PC-3 (cell line): ENCODE data around the gene FAM186B. TPM values are rescaled to one million over a fixed set of nuclear protein-coding genes. Genes with fewer than 3 reads are reported as not detected.
A peak's percentile ranks its signal among the peaks of the same experiment; 100 is the strongest.

ENCODE experiments used
- ATAC-seq: fragments of 200-7000 bp; cut with Tn5 transposase; 2 replicates; pipeline ENCODE4 v1.9.1; 2020; ENCODE audit warnings: mild to moderate bottlenecking, moderate library complexity
- BruUV-seq: library from RNA; stranded (reverse); fragments of 400-500 nt; replicated peaks from 2 replicates; lab custom pipeline; 2021; lab: Mats Ljungman, UMichigan
- CTCF ChIA-PET: fragments of 300-600 bp; sonication (Branson Sonifier 250); formaldehyde crosslinking; loops from one replicate; lab custom pipeline; 2022; ENCODE audit warnings: antibody characterized with exemption; lab: Charles Lee
- POLR2A ChIA-PET: fragments of 300-600 bp; sonication (Branson Sonifier 250); formaldehyde crosslinking; loops from one replicate; lab custom pipeline; 2022; ENCODE audit warnings: antibody characterized with exemption; ENCODE audit not compliant: unreplicated experiment; lab: Charles Lee
- DNase-seq: peaks from one replicate; pipeline ENCODE4 v3.0.0-alpha.2; 2015
- H2AFZ ChIP-seq: fragments of 300-600 bp; sonication (generic); 2 replicates; pipeline ENCODE4 v1.6.0; 2016; ENCODE audit warnings: antibody characterized with exemption, low read length
- H3F3A ChIP-seq: fragments of 300-600 bp; sonication (generic); one replicate; pipeline ENCODE4 v1.6.0; 2017; ENCODE audit warnings: antibody characterized with exemption, low read length, control low read depth, mild to moderate bottlenecking; ENCODE audit not compliant: unreplicated experiment
- H3K27ac ChIP-seq: fragments of 300-600 bp; sonication (generic); 2 replicates; pipeline ENCODE4 v1.5.1; 2016; ENCODE audit warnings: mild to moderate bottlenecking, low read length
- H3K27me3 ChIP-seq: fragments of 300-600 bp; sonication (generic); 2 replicates; pipeline ENCODE4 v1.6.1; 2016; ENCODE audit warnings: low read length, mixed read lengths
- H3K36me3 ChIP-seq: fragments of 300-600 bp; sonication (generic); 2 replicates; pipeline ENCODE4 v1.6.1; 2016; ENCODE audit warnings: low read depth, mixed run types, low read length, mixed read lengths
- H3K4me1 ChIP-seq: fragments of 300-600 bp; sonication (generic); 2 replicates; pipeline ENCODE4 v1.5.1; 2016; ENCODE audit warnings: low read length; ENCODE audit not compliant: insufficient read depth
- H3K4me2 ChIP-seq: fragments of 300-600 bp; sonication (generic); 2 replicates; pipeline ENCODE4 v1.6.0; 2016; ENCODE audit warnings: low read length
- H3K4me3 ChIP-seq: fragments of 300-600 bp; sonication (generic); 2 replicates; pipeline ENCODE4 v1.5.1; 2016; ENCODE audit warnings: mild to moderate bottlenecking, low read length, mixed read lengths
- H3K79me2 ChIP-seq: fragments of 300-600 bp; sonication (generic); 2 replicates; pipeline ENCODE4 v1.6.1; 2017; ENCODE audit warnings: low read length, mixed read lengths
- H3K9ac ChIP-seq: fragments of 300-600 bp; sonication (generic); 2 replicates; pipeline ENCODE4 v1.6.0; 2016; ENCODE audit warnings: mild to moderate bottlenecking, low read length
- H3K9me2 ChIP-seq: fragments of 300-600 bp; sonication (generic); replicated peaks from 2 replicates; pipeline ENCODE4 v1.6.1; 2016; ENCODE audit warnings: mixed run types, low read length, mixed read lengths
- H3K9me3 ChIP-seq: fragments of 300-600 bp; sonication (generic); 2 replicates; pipeline ENCODE4 v1.6.1; 2016; ENCODE audit warnings: low read length, mixed read lengths
- H4K20me1 ChIP-seq: fragments of 300-600 bp; sonication (generic); 2 replicates; pipeline ENCODE4 v1.6.1; 2016; ENCODE audit warnings: low read length, mixed read lengths
- EZH2 ChIP-seq: fragments of 300-600 bp; sonication (generic); IDR thresholded peaks from one replicate; pipeline ENCODE4 v1.6.1; 2017; ENCODE audit warnings: antibody characterized with exemption, mild to moderate bottlenecking, low read length; ENCODE audit not compliant: unreplicated experiment
- EZH2phosphoT487 ChIP-seq: fragments of 300-600 bp; sonication (generic); IDR thresholded peaks from 2 replicates; pipeline ENCODE4 v1.6.1; 2018; ENCODE audit warnings: mild to moderate bottlenecking, antibody characterized with exemption, low read length, borderline replicate concordance
- intact Hi-C: fragments of 100-400 bp; cut with micrococcal nuclease; formaldehyde crosslinking; loops from 2 replicates; pipeline ENCODE4 v1.9.0; 2023
- total RNA-seq: library from RNA; depleted of rRNA; stranded (reverse); fragments of >200 nt; gene quantifications from 2 replicates; pipeline ENCODE4 v1.2.3, GENCODE V29; 2014
- TF ChIP-seq, protein P1 (sequence below): fragments of 300-600 bp; sonication (generic); conservative IDR thresholded peaks from 2 replicates; pipeline ENCODE4 v1.5.1; 2017; ENCODE audit warnings: antibody characterized with exemption, low read depth, mild to moderate bottlenecking, low read length

Gene FAM186B
- total RNA-seq, 1 experiment from 2014 or later = 0.80 TPM

DNA sequence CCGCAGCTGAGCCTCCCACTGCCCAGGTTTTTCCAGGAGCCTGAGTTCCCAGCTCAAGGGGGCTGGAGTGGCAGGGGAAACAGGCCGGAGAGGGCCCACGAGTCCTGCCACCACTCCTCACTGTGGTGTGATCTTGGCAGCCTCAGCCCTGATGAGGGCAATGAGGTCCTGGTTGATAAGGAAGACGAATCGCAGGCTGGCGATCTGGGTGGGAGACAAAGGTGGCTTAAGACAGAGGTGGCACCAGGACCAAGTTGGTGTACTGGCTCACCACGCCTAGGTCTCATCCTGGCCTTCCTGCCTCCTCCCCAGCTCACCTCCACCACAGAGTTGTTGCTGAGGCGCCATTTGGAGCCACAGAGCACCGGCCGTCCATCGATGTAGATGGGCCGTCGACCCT lies 46.9 kb downstream of the FAM186B start:
- no peak for ATAC-seq
- Histone ChIP-seq H3K79me2 (no peaks in the 10 kb centered on the region), H4K20me1 (no peaks in the 10 kb centered on the region), H3K9ac (no peak overlapping the region), H3K9me2 (no peaks in the 10 kb centered on the region), H2AFZ (no peak overlapping the region), H3F3A (no peaks in the 10 kb centered on the region), H3K36me3 (peaks cover 16% of the 10 kb centered on the region), H3K4me1 (no peaks in the 10 kb centered on the region), H3K27me3 (no peaks in the 10 kb centered on the region), H3K27ac (no peak overlapping the region), H3K4me2 (no peak overlapping the region), H3K4me3 (no peak overlapping the region), H3K9me3 (no peaks in the 10 kb centered on the region)
- TF ChIP-seq EZH2phosphoT487 = no peak
- TF ChIP-seq EZH2 = no peak
- TF ChIP-seq, protein P1, sequence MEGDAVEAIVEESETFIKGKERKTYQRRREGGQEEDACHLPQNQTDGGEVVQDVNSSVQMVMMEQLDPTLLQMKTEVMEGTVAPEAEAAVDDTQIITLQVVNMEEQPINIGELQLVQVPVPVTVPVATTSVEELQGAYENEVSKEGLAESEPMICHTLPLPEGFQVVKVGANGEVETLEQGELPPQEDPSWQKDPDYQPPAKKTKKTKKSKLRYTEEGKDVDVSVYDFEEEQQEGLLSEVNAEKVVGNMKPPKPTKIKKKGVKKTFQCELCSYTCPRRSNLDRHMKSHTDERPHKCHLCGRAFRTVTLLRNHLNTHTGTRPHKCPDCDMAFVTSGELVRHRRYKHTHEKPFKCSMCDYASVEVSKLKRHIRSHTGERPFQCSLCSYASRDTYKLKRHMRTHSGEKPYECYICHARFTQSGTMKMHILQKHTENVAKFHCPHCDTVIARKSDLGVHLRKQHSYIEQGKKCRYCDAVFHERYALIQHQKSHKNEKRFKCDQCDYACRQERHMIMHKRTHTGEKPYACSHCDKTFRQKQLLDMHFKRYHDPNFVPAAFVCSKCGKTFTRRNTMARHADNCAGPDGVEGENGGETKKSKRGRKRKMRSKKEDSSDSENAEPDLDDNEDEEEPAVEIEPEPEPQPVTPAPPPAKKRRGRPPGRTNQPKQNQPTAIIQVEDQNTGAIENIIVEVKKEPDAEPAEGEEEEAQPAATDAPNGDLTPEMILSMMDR = no peak
- intact Hi-C loops = no loop called here
- no peak for DNase-seq
- ChIA-PET CTCF (no interaction called here), POLR2A (no interaction called here)
- BruUV-seq = no TSS peak

DNA sequence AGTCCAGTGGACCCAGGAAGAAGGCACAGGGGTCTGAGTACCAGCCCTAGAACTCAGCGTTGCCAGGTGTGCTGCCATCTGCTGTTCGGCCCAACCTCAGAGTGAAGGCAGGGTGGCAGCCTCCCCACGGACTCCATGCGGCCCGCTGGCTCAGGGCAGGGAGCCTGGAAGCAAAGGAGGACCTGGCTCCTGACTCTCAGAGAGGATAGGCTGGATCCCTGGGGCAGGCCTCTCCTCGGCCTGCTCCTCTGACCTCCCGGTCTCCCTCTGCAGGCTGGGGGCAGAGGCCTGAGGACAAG lies 47.6 kb downstream of the FAM186B start:
- Histone ChIP-seq H3K36me3 (peaks cover 11% of the 10 kb centered on the region), H3F3A (no peaks in the 10 kb centered on the region), H3K4me1 (no peaks in the 10 kb centered on the region), H3K9me2 (no peaks in the 10 kb centered on the region), H3K4me2 (no peak overlapping the region), H2AFZ (no peak overlapping the region), H3K9ac (no peak overlapping the region), H3K27ac (no peak overlapping the region), H4K20me1 (no peaks in the 10 kb centered on the region), H3K27me3 (no peaks in the 10 kb centered on the region), H3K4me3 (no peak overlapping the region), H3K9me3 (no peaks in the 10 kb centered on the region), H3K79me2 (no peaks in the 10 kb centered on the region)
- TF ChIP-seq, protein P1 = peak; percentile 41
- TF ChIP-seq EZH2phosphoT487 = no peak
- ChIA-PET POLR2A (no interaction called here), CTCF (no interaction called here)
- intact Hi-C loops = no loop called here
- no TSS peak for BruUV-seq
- ATAC-seq (peak; percentile 42), DNase-seq (peak; percentile 10)

DNA sequence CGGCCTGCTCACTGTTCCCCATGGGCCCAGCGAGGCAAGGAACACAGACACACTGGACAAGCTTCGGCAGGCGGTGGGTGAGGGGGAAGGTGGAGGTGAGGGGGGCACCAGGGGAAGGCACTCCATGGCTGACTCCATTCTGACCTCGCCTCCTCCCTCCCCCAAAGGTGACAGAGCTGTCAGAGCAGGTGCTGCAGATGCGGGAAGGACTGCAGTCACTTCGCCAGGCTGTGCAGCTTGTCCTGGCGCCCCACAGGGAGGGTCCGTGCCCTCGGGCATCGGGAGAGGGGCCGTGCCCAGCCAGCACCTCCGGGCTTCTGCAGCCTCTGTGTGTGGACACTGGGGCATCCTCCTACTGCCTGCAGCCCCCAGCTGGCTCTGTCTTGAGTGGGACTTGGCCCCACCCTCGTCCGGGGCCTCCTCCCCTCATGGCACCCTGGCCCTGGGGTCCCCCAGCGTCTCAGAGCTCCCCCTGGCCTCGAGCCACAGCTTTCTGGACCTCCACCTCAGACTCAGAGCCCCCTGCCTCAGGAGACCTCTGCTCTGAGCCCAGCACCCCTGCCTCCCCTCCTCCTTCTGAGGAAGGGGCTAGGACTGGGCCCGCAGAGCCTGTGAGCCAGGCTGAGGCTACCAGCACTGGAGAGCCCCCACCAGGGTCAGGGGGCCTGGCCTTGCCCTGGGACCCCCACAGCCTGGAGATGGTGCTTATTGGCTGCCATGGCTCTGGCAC lies 48.1 kb downstream of the FAM186B start:
- Histone ChIP-seq H3K36me3 (peaks cover 9% of the 10 kb centered on the region), H3F3A (no peaks in the 10 kb centered on the region), H3K9me2 (no peaks in the 10 kb centered on the region), H3K4me1 (no peaks in the 10 kb centered on the region), H3K79me2 (no peaks in the 10 kb centered on the region), H3K27me3 (no peaks in the 10 kb centered on the region), H3K9ac (no peak overlapping the region), H2AFZ (no peak overlapping the region), H4K20me1 (no peaks in the 10 kb centered on the region), H3K4me3 (no peak overlapping the region), H3K27ac (no peak overlapping the region), H3K4me2 (no peak overlapping the region), H3K9me3 (no peaks in the 10 kb centered on the region)
- ATAC-seq (no peak), DNase-seq (no peak)
- TF ChIP-seq, protein P1 = no peak
- TF ChIP-seq EZH2 (no peak), EZH2phosphoT487 (no peak)
- ChIA-PET POLR2A (no interaction called here), CTCF (interaction anchor here (0.6 kb wide), 1 partner anchor 23 kb away, joined by 3 read pairs; no protein-coding TSS in a partner anchor)
- no TSS peak for BruUV-seq
- intact Hi-C loops = no loop called here
